T-helper 2 cell treated with Interferon-gamma antibody and Interleukin-4, amounts not matched to agents 100 ng/mL and 5 ng/mL, for 36 hours (primary cell): Measurements from ENCODE around the gene FLT1. TPM values are rescaled to one million over a fixed set of nuclear protein-coding genes. Genes with fewer than 3 reads are reported as not detected.

Experiments used
- intact Hi-C: fragments of 100-400 bp; cut with micrococcal nuclease; formaldehyde crosslinking; loops from one replicate; pipeline ENCODE4 v1.15.1; 2023
- total RNA-seq: library from RNA; stranded (reverse); gene quantifications from 2 replicates; pipeline ENCODE4 v1.2.3, GENCODE V29; 2022

FLT1 gene
- total RNA-seq, 1 donor from 2014 or later, result 0.82 TPM

DNA sequence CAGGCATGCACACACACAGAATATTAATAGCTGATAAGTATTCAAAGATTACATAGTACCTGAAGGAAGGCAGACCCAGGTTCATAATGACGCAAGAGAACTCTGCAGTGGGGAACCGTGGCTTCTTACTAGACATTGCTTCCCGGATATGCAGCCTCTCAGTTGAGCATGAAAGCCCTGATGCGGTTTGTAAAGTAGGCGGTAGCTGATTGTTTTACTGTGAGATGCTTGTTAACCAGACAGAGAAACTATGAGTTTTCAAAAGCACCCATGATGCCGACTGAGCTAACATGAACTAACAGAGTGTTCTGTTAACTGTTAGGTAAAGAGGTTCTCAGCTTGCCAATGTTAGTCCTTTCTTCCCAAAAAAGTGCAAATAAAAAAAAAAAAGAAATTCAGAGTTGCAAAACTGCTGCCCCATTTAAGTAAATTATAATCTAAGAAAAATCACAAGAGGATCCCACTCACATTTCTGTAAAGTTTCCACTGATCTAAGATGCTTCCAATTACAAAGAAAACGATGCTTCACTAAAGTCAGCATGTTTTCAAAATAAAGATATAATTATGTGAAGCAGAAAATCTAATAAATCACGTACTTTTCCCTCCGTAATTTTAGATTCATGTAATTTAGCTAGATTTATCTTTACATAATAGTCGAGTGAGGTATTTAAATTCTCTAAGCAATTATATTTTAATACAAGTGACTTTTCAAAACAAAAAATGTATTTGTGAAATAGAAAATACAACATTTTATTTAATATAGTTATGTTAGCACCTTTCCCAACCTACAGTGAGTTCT lies 2.2 kb downstream of the FLT1 start:
- intact Hi-C loops, result loop anchor here (5.0 kb wide), 1 partner anchor 165 kb away; the partner anchor contains the start of gene POMP

DNA sequence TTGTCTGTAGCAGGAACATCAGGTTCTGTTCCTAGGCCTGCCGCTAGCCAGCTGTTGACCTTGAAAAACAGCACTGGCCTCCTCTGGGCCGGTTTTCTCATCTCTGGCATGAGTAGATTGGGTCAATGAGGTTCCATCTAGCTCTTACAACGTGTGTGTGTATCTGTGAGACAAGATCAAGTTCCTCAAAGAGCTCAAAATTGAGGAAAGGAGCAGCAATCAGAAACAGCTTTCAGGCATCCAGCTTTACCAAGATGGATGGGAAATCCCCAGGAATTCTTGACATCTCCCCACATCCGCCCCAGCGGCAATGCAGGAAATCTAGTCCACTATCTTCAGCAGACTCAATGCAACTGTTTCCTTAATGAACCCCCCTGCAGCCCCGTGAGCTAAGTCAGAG lies 4.9 kb downstream of the FLT1 start:
- intact Hi-C loops, result loop anchor here (5.0 kb wide), 1 partner anchor 167 kb away; the partner anchor contains the start of gene POMP

DNA sequence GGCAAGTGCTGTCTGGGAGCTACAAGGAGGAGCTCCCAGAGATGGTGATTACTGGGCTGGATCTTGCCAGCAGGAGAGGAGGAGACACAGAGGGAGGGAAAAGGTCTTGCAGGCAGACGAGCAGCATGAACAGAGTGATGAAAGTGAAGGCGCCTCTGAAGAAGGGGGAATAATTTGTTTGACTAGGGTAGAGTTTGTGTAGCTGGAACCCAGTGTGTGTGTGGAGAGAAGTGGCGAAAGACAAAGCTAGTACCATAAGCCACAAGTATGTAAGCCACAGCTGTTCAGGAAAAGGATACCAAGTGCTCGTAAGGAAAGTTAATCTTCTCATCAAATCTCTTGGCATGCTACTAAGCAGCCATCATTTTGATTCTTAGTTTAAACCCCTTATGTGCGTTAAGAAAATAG lies 5.4 kb downstream of the FLT1 start:
- intact Hi-C loops, result no loop called here

DNA sequence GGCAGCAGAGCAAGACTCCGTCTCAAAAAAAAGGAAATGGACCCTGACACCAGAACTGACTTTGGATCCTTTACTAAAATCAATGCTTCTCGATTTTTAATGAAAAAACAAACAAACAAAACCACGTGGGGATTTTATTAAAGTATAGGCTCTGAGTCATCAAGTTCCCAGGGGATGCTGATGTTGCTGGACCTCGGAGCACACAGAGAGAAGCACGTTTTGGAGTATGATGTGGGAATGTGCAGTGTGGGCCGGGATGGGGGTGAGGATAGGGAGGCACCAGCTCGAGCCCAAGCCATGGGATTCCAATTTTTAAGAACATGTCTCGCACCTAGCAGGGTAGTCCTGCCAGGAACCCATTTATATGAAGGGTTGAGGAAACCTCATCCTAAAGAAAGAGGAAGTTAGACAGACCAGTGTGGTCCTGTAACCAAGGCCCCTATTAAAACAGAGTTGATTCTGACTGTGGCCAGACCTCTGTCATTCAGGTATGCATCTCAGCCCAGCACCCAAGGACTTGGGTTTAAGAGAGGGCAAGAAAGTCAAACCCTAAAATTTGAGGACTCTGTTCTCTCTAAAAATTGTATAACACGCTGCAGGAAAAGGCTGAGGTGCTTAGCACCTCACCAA lies 6.4 kb downstream of the FLT1 start:
- intact Hi-C loops, result no loop called here

DNA sequence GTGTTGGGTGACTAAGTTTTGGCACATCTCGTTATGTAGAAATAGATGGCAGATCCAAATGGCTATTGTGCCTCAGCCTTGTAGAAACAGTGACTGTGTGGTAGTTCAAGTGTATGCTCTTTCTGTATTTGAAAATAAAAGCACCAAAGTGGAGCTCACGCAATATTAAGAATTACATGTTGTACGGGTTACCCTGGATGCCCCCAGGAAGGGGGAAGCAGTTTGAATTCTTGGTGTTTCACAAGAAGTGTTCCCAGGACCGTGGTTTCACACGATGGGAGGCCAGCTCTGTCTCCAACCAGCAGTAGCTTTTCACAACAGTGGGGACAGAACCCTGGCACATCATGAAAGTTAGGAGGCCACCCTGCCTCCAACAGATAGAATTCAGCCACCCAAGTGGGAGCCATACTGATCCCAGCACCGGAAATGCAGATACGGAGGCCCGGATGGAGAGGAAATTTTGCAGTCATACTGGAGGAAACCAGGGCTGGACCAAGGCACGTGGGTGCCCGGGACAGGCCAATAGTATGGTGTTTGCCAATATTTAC lies 8.9 kb downstream of the FLT1 start:
- intact Hi-C loops, result no loop called here

DNA sequence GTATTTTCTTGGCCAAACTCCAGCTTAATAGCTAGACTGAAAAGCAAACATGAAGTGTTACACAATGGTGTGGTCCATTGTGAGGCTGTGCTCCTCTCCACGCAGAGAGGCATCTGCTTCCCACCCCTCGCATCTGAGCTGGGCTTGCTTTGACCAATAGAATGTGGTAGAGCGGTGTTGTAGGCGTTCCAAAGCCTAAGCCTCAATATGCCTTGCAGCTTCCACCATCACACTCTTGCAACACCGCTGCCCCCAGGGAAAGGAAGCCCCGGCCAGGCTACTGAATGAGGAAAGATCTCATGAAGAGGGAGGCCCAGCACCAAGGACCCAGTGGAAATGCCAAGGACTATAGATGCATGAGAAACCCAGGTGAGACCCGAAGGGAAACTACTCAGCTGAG lies 9.4 kb downstream of the FLT1 start:
- intact Hi-C loops, result no loop called here

DNA sequence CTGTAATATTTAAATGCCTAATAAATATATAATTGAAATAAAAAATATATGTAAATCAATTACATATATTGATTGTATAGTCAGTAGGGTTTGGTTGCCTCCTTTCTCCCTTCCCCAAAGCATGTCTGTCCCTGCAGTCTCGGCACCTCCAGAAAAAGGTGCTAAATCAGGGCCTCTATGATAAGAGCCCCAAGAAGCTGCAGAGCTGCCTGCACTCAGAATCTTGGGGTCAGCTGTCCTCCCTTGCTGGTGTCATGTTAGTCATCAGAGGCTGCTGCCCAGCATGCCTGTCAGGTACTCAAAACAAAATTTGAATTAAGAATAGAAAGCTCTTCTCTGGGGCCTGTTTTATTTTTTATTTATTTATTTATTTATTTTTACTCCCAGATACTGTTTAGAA lies 9.8 kb downstream of the FLT1 start:
- intact Hi-C loops, result no loop called here

DNA sequence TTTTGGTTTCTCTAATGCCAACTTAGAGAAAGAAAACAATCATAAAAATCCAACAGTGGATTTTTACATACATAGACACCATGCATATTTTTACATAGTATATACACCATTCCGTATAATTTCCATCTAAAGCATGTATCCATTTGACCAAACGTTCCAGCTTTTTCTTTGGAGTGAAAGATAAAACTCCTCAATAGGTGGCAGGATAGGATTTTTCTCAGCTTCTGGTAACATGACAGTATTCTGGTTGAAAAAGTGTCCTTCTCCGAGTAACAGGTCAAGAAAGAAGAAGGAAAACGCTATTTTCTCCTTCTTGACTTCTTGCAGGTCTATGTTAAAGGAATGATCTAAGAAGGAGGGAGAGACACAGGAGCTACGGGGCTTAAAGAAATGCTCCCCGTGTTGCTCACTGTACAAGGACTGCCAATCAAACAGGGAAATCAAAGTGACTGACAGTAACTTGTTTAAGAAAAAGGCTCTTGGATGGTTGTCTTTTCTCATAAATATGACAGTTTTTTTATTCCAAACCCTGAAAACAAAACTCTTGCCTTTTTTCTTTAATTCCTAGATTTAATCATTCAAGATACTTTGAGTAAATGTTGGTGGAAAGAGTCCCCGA lies 11.5 kb downstream of the FLT1 start:
- intact Hi-C loops, result no loop called here

DNA sequence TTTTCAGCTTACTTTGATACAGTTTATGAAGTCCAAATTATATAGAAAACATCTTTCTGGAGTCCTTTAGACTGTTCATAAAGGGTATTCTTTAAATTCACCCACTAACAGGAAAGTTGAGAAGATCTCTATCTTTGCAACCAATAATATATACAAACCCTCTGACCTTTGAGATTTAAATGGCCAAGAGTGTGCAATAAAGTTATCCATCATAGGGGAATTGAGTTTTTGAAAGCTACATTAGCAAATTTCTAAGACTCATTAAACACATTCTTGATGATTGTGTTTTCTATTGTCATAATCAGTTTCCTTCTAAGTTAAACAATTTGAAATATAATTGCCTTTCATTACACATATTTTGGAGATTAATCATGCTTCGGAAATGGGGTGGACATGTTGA lies 15.9 kb downstream of the FLT1 start:
- intact Hi-C loops, result no loop called here

DNA sequence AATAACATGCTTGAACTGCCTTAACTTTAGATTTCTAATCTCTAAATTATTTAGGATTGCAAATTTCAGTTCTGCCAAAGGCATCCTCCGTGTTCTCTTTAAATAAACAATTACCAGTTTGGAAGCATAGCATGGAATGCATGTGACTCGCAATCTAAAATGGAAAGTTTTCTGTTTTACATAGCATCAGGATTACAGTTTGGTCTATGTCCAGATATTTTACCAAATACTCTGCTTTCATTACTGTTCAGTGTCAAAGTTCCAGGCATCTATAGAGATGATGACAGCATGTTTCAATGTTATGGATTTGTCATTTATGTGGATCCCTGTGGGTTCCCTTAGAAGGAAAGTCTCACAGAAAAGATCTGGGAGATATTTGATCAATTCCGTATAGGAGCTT lies 16.8 kb downstream of the FLT1 start:
- intact Hi-C loops, result no loop called here

DNA sequence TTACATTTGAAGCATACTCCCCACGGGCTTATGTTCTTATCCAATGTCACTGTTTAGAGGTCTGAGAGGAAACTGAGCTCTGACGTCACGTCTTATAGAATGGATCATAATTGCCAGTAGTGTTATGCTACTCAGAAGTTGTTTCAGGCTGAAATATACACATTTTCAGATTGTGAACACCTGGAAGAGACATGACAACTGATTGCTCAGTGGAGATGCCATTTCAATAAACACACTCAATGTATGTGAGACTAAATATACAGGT lies 17.3 kb downstream of the FLT1 start:
- intact Hi-C loops, result no loop called here

DNA sequence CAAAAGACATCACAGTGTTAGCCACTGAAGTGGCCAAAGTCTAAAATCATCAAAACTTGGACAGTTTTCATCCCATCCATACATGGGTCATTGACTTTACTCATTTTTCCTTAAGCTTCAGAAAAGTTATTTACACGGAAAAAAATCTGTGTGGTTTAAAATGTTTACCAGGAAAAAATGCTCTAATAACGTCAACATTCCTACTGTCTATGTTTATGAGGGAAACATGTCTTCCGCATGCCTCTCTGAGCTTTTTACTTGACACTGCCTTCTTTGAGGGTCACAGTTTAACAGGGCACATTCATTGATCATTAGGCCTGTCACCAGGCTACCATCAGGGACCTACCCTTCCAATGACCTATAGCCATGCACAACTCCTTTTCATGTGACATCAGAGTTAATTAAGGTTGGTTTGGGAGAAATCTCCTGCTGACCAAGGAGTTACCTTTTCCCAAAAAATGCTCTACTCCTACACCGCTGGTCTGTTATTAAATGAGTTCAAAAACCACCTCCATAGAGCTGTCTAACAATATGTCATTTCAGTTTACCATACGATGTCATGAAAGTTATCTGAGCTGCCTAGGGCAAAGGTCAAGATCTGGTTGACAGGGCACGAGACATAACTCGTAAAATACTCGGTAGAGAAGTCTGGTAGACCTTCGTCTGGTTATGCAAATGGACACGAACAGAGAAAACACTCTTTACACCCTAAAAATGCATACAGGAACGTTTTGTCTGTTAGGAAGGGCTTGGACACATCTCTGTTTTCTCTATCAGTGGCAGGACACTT lies 17.8 kb downstream of the FLT1 start:
- intact Hi-C loops, result no loop called here

DNA sequence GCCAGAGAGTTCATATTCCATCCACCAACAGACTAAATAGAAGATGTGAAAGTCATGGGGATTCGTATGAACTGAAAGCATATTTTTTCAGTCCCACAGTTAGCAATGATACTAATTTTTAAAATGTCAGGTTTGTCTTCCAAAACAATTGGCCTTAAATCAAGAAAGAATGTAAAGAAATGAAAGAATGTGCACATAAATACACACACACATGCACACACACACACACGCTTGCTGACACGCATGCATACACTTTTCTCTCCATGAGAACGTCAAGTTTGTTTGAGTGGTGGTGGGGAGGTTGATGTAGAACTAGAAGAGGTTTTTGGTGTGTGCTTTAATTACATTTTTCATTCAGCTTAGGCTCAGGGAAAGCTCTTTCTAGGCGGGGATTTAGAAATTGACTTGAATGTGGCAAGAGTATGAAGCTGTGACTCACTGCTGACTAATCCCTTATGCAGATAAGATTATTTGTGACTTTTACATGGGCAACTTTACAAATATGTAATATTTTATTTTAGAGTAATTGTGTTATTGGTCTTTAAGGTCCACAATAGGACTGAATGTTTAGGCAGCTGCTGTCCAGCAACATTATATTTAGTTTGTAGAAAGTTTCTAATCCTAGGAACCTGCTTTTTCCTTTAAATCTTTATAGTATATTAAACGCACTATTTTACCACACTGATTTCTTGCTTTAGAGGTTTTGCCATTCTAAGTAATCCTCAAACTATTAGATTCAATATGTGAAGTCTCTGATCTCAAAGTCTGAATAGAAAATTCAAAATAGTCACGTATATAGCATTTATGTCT lies 18.8 kb downstream of the FLT1 start:
- intact Hi-C loops, result no loop called here

DNA sequence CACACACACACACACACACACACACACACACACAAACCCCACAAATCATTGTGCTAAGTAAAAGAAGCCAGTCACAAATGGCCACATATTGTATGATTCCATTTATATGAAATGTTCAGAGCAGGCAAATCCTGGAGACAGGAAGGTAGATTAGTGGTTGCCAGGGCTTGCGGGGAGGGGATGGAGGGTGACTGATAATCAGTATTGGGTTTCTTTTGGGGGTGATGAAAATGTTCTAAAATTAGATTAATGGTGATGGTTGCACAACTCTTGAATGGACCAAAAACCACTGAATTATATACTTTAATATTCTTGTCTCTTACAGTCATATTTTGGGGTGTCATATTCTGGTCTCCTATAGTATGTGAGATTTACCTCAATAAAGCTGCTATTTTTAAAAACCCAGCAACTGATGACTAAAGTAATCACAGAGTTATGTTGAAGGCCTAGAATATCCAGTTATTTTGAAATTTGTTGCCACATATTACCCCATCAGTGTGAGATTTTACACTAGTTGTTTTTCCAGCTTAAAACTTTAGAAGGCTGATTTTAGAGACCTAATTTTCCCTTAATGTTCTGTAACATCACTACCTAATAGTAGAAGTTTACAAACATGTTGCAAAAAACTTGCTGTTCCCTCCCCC lies 20.3 kb downstream of the FLT1 start:
- intact Hi-C loops, result no loop called here

DNA sequence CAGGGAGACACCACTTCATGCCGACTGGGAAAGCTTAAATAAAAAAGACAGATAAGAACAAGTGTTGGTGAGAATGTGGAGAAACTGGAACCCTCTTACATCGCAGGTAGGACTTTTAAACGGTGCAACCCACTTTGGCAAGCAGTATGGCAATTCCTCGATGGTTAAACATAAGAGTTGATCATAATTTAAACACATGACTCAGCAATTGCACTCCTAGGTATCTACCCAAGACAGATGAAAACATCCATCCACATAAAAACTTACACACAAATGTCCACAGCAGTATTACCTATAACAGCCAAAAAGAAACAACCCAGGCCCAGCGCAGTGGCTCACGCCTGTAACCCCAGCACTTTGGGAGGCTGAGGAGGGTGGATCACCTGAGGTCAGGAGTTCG lies 21.9 kb downstream of the FLT1 start:
- intact Hi-C loops, result no loop called here

DNA sequence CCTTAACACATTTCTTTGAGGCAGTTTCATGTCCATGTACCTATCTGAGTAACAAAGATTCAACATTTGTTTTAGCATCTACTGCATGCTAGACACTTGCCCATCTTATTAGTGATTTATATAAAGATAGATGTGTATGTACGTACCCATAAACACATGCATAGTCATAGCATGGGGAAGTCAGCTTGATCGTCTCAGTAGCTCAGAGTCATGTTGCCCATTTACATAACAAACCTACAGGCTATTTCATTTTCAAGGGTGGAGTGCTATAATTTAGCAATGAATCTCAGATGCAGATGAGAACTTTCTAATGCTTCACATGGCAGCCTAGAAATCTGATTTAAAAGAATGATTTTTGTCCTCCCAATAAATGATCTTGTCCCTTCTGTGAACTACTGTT lies 23.5 kb downstream of the FLT1 start:
- intact Hi-C loops, result no loop called here

DNA sequence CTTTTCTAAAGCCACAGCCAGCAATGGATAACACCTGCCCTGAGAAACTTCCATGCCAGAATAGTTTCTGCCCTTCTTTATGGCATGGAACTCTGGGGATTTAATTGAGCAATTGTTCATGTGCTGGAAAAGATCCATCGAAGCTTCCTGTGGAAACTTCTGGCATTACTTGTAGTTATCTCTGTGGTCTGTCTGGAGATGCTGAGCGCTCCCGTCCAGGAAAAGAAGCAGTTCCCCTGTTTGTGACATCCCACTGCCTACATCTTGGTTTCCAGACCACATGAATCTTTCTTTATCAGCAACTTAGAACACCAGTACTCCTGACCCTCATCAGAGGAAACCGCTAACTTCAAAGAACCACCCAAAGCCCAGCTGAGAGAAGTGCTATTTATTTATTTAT lies 24.6 kb downstream of the FLT1 start:
- intact Hi-C loops, result no loop called here

DNA sequence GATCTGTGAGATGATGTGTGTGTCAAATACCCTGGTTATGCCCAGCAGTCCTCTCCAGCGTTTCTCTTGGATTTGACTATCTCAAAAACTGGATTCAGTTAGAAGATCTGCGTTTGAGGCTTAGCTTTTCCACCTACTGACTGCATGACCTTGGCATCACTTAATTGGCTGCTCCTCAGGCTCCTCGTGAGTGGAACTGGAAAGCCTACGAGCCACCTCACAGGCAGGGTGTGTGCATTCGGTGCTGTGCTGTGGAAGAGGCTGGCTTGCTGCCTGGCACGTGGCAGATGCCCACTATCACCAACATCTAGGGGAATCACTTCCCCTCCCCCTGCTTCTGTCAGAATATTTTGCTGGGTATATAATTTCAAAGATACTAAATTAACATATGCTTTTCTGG lies 25.6 kb downstream of the FLT1 start:
- intact Hi-C loops, result no loop called here

DNA sequence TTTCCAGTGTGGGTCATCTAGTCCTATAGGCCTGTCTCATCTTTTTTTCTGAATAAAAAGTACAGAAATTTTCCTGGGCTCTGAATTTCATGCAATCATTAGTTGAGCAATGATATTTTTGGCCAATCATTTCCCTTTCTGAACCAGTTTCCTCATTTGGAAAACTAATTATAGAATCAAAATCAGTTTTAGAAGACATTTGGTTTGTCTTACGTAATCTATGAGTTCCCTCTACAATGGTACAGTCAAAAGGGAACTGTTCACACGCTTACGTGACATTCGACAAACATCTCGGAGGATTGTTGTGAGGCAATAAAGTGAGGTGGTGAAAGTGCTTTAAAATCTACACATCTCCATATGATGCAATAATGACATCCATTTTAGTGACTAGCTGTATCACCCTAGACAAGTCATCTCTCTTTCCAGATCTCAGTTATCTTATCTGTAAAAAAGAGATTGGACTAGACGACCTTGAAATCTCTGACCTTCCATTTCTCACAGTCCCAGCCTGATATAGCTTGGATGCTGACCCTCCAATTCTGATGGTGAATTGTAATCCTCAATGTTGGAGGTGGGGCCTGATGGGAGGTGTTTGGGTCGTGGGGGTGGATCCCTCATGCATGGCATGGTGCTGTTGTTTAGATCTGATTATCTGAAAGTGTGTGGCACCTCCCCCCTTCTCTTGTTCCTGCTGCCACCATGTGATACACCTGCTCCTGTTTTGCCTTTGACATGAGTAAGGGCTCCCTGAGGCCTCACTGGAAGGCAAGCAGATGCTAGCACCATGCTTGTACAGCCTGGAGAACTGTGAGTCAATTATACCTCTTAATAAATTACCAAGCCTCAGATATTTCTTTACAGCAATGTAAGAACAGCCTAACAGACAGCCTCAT lies 26.7 kb downstream of the FLT1 start:
- intact Hi-C loops, result no loop called here
